SK-N-SH (cell line): ENCODE measurements around the gene CRIM1.

Experiments used
- GABPA ChIP-seq: IDR thresholded peaks from 2 replicates; pipeline ENCODE4 v1.4.0; 2012; ENCODE audit warnings: low read depth, mild to moderate bottlenecking
- POLR2AphosphoS5 ChIP-seq: IDR thresholded peaks from 2 replicates; pipeline ENCODE4 v1.6.1; 2012; ENCODE audit warnings: low read depth, low read length

- no peak for TF ChIP-seq POLR2AphosphoS5
- no peak for TF ChIP-seq GABPA
These were observed 40.3 kb downstream of the CRIM1 start for GRCh38 chr2:36395866-36396265.
